GM19455 (cell line): ENCODE results near the gene CLCA4.

Experiments
- ATAC-seq: cut with Tn5 transposase; IDR thresholded peaks from one replicate; pipeline ENCODE4 v1.9.1; 2021; ENCODE audit not compliant: unreplicated experiment

Gene CLCA4

GRCh38 chr1:86523670-86524354, 23.1 kb upstream of the CLCA4 start:
- no peak for ATAC-seq

GRCh38 chr1:86527306-86527705, 19.6 kb upstream of the CLCA4 start:
- no peak for ATAC-seq

GRCh38 chr1:86530211-86530845, 16.6 kb upstream of the CLCA4 start:
- ATAC-seq, result no peak

GRCh38 chr1:86537928-86538695, 8.8 kb upstream of the CLCA4 start:
- ATAC-seq, result no peak

- no peak for ATAC-seq
Observed at GRCh38 chr1:86538775-86539174, 8.1 kb upstream of the CLCA4 start.

GRCh38 chr1:86541859-86542258, 5.0 kb upstream of the CLCA4 start:
- ATAC-seq, result no peak

GRCh38 chr1:86542631-86543030, 4.2 kb upstream of the CLCA4 start:
- no peak for ATAC-seq

- no peak for ATAC-seq
Observed at GRCh38 chr1:86548839-86549238, 2.0 kb downstream of the CLCA4 start.

- ATAC-seq, result no peak
Observed at GRCh38 chr1:86551305-86551704, 4.4 kb downstream of the CLCA4 start.

GRCh38 chr1:86552376-86552775, 5.5 kb downstream of the CLCA4 start:
- no peak for ATAC-seq

GRCh38 chr1:86557739-86558138, 10.9 kb downstream of the CLCA4 start:
- ATAC-seq, result no peak

GRCh38 chr1:86563849-86564248, 17.0 kb downstream of the CLCA4 start:
- no peak for ATAC-seq

- ATAC-seq, result no peak
Observed at GRCh38 chr1:86567341-86567740, 20.5 kb downstream of the CLCA4 start.

GRCh38 chr1:86567878-86568277, 21.0 kb downstream of the CLCA4 start:
- ATAC-seq, result no peak

GRCh38 chr1:86573763-86574484, 27.0 kb downstream of the CLCA4 start:
- no peak for ATAC-seq

- ATAC-seq, result no peak
Observed at GRCh38 chr1:86581231-86581630, 34.4 kb downstream of the CLCA4 start.

- no peak for ATAC-seq
Observed at GRCh38 chr1:86582161-86582560, 35.3 kb downstream of the CLCA4 start.

GRCh38 chr1:86583032-86583431, 36.2 kb downstream of the CLCA4 start:
- ATAC-seq, result no peak

GRCh38 chr1:86583593-86583992, 36.7 kb downstream of the CLCA4 start:
- no peak for ATAC-seq

GRCh38 chr1:86594284-86594770, 47.4 kb downstream of the CLCA4 start:
- no peak for ATAC-seq

GRCh38 chr1:86596224-86596623, 49.3 kb downstream of the CLCA4 start:
- ATAC-seq, result no peak
